GM19099 (cell line): ENCODE data around the gene DNAJC2.
A peak's percentile ranks its signal among the peaks of the same experiment; 100 is the strongest.

ENCODE experiments used
- POLR2A ChIP-seq: IDR thresholded peaks from 3 replicates; pipeline ENCODE4 v1.6.1; 2011; ENCODE audit warnings: low read depth; ENCODE audit not compliant: insufficient read length; ENCODE audit errors: extremely low read depth

The DNAJC2 gene

GRCh38 chr7:103297837-103298179 is 46.8 kb downstream of the DNAJC2 start:
- no peak for TF ChIP-seq POLR2A

DNA sequence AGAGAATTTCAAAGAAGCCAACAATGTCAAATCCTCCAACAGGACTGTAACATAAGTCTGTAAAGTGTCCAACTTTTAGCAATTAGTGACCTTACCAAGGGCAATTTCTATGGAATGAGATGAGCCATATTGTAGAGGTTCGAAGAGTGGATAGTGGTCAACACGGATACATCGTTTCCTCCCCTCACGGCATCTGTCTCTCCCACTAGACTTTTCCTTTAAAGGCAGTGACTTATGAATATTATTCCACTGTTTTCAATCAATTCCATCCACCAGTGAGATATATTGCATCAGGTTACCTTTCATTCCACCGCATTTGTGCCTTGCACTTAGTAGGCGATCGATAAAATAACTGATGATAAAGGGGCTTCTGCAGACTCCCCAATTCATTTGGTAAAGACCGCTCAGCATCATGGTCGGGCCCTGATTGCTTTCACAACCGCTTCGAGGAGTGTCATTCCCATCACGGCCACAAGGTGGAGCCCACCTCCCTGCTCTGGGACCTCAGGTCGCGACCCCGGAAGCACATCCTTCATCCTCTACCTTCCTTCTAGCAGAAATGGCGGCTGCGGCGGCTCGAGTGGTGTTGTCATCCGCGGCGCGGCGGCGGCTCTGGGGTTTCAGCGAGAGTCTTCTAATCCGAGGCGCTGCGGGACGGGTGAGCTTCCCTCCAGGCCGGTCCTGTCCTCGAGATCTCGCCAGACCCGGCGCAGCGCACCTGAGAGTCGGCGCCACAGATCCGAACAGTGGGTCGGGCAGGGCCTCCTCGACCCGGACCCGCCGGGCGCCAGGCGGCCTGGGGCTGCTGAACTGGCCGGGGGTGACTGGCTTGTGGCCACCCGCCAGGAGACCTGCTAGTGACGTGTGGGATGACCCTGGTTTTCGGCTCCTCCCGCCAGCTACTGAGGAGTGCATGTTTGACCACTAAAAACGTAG is 47.4 kb downstream of the DNAJC2 start, which contains the start of gene PMPCB:
TSS of gene PMPCB (plus strand) at position 535 of the 936 bp plus-strand sequence. CDS start at position 560, 25 bp downstream.
- peak; percentile 84 for TF ChIP-seq POLR2A

GRCh38 chr7:103293526-103293925 is 51.0 kb downstream of the DNAJC2 start:
- no peak for TF ChIP-seq POLR2A

- no peak for TF ChIP-seq POLR2A
Observed at GRCh38 chr7:103292122-103292521, 52.4 kb downstream of the DNAJC2 start.

DNA sequence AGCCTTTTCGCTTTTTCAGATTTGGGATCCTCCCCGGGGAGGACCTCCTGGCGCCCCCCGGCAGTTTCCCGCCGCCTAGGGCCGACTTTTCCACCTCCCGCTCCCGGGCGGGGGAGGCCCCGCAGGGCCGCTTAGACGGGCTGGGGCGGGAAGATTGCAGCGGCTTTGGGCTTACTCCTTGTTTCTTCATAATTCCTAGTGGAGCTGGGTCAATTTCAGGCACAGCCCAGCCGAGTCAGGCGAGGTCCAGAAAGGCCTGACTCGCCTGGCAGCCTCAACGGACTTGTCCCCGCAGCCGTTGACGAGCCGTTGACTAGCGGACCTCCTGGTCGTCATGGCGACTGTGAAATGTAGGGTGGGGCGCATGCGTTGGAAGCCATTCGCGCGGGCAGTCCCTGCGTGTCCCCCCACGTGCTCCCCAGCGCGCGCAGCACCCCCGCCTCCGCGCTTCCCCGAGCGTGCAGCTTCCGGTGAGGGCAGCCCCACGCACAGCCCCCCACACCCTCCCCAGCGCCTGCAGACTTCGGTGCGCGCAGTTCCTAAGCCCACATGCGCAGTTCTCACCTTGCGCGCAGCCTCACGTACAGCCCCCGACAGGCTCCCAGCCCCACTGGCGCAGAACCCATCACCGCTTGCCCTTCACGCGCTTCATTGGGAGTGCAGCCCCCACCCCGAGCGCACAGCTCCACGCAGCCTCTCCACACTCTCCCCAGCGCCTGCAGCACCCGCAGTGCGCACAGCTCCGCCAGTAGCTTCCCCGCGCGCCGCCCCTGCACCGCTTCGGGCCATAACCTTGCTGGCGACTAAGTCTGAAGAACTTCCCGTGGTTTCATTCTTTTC is 64.4 kb downstream of the DNAJC2 start:
- peak; percentile 63 for TF ChIP-seq POLR2A
